CD4-positive, alpha-beta T cell treated with Interleukin-12 subunit alpha and Interleukin-12 subunit beta, for 1 hour (primary cell): ENCODE data around the gene GGA1.

Source experiments
- DNase-seq: peaks from one replicate; pipeline ENCODE4 v3.0.0-alpha.2; 2020

Gene GGA1

DNA sequence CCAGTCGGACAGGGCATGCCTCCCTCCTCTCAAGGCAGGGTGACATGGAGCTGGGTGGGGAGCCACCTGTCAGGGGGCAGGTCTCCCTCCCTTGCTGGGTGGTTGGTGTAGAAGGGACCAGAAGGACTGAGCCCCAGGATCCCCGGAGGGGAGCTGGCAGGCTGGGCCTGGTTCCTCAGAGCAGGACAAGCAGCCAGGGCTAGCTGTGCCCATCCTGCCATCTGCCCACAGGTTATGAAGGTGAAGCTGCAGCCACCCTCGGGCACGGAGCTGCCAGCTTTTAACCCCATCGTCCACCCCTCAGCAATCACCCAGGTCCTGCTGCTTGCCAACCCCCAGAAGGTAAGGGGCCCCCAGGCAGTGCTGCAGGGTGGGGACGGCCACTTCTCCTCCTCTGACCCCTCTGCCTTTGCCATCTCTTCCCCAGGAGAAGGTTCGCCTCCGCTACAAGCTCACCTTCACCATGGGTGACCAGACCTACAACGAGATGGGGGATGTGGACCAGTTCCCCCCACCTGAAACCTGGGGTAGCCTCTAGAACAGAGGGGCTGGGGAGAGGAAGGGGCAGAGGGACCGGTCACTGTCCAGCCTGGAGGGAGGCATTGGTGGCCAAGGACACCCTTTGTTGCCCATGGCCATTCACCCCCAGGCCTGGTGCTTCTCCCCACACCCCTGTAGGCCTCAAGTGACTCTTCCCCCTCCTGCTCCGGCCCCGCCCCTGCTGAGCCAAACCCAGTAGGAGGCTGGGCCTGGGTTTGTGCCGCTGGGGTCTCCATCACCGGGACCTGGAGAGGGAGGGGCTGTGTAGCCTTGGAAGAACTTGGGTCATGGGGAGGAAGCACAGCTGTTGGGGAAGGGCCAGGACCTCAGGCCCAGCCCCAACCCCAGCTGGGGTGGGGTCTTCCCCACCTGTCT lies 23.8 kb downstream of the GGA1 start:
- DNase-seq: no peak

DNA sequence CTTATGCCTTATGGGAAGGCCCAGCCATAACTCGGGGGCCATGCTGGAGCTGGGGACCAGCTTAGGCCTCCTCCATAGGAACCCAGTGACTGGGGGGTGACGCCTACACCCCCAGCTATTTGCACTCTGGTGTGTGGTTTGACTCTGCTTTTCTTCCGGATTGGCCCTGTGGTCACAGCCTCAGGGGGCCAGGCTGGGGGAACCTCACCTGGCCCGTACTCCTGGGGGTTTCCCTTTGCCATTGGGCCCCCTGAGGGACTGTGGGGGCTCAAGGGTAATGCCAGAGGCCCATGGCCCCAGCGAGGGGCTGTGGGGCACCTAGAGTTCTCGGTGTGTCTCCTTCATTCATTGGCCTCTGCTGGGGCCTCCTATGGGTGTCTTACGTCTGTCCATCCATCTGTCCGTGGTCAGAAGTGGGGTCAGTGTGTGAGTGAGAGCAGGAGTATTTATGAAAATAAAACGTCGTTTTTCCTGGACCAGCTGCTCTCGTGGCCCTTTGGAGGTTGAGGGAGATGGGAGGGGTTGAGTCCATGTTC lies 24.5 kb downstream of the GGA1 start:
- peak; percentile 68 for DNase-seq

DNA sequence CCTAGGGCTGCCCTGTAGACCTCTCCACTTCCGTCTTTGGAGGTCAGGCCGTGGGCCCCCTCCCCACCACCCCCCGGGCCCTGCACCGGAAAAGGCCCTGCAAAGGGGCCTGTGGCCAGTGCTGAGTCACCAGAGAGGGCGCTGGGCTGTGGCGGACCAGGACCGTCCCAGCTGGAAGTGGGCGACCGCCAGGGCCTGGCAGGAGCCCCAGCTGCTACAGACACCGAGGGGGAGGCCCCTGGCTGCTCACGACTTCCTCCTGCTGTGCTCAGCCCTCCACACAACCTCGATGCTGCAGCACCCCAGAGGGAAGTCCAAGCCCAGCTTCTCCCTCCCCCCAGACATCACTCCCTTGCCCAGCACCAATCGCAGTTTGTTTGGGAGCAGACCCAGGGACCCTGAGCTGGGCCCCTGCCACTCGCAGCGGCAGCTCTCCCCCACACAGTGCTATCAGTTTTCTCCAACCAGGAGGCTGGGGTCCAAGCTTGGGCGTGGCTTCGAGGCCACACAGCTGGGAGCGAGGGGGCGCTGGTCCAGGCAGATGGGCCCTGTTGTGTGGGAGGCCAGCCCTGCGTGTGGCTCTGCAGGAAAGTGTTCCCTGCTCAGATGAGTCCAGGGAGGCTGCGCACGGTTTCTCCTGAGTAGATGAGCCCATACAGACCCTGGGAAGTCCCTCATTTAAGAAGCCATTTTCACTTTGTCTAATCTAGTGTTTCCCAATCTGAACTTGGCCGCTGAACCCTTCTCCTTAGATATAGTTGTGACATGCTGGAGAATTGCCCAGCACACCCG lies 25.2 kb downstream of the GGA1 start:
- DNase-seq: peak; percentile 64

DNA sequence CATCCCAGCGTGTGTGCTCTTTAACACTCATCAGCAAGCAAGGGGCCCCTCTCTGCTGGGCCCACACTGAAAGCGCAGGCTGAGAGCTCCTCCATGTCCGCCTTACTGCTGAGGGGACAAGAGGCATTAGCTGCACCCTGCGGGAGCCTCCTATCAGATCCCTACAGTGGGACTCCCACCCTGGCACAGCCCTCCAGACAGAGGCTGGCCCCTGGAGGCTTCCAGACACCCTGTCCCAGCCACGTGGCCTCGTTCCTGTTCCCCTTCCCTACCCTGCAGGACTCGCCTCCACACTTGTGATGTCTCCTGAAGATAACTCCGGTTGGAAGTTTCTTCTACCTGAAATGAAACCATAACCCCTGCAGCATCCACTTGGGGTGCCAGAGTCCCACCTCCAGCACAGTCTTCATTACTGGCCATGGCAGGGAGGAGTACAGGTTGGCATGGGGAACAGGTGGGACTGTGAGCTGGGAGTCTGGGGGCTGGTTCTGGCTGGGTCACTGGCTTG lies 25.8 kb downstream of the GGA1 start:
- no peak for DNase-seq

DNA sequence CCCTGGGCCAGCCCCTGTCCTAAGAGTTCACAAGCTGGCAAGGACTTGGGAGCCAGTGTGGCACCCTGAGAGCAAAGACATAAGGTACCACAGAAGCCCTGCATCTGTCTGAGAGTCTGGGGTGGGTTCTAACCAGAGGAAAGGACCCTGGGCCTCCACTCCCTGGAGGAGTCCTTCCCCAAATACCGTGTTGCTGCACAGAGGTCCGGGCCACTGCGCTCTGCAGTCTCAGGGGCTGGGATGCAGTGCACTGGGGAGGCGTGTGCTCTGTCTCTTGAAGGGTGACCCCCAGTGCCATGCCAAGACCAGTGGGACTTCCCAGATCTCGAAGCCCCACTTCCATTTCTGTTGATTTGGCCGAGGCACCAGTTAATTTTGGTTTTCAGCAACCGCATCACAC lies 26.5 kb downstream of the GGA1 start:
- no peak for DNase-seq

DNA sequence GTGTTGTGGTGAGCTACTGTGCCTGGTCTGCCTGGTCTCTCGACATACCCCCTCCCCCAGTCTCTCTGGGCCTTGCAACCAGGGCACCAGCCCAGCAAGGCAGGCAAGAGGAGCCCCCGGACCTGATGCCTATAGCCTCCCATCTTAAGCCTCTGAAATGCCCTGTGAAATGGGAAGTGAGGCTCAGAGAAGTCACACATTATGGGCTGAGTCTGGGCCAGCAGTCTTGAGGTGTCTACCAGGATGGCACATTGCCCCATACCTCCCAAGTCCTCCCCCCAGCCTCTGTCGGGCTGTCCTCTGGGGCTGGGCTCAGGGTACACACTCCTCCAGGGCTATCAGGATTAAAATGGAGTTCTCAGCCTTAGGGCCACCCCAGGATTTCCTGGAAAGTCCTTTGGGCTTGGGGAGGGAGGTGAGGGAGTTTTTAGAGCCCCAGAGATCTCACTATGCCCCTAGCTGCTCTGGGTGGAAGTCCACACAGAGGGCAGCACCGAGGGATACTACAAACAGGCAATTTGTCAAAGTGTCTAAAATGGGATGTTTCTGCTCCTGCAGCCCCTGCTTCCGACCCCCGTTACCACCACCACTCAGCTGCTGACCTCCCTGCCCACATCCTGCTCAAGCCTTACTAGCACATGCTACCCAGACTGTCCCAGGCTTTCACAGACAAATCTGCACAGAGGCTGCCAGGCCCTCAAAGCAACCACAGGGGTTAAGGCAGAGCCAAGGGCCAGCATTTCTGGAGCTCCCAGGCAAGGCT lies 27.7 kb downstream of the GGA1 start:
- DNase-seq: no peak

DNA sequence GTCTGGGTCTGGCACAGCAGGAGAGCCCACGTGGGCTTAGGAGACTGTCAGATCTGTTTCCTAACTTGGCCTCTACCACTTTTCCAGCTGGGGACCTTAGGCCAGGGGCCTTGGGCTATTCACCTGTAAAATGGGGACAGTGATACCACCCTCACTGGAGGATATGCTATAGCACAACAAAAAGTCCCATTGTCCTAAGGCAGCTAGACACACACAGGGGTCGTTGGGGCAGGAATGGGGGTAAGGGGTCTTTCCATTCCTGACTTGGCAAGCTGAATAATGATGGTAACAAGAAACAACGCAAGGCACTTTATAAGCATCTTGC lies 28.3 kb downstream of the GGA1 start:
- no peak for DNase-seq

DNA sequence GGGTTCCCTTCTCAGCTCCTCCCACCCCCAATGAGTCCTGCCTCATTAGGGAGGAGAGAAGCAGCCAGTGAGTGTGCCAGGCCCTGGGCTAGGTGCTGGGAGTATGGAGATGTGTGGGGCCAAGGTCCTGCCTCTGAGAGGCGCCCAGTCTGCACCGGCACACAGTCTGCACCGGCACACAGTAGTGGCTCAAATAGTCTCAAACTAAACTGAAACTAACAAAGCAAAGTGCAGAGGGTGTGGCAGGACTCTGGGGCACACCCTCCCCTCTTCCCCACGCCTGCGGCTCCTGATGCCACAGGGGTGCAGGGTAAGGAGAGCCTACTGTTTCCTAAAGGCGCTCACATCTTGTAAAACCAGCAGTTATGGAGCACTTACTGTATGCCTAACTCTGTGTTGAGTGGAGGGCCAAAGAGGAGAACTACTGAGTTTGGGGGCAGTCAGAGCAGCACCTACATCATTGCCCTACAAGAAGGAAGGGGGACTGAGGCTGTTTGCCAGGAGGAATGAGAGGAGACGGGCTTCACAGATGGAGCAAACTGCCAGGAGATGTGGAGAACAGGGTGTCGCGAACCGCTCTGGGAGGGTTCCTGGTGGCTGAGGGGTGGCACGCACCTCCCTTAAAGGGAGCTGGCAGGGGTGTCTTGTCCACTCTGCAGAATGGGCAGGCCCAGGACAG lies 29.9 kb downstream of the GGA1 start:
- peak; percentile 46 for DNase-seq

DNA sequence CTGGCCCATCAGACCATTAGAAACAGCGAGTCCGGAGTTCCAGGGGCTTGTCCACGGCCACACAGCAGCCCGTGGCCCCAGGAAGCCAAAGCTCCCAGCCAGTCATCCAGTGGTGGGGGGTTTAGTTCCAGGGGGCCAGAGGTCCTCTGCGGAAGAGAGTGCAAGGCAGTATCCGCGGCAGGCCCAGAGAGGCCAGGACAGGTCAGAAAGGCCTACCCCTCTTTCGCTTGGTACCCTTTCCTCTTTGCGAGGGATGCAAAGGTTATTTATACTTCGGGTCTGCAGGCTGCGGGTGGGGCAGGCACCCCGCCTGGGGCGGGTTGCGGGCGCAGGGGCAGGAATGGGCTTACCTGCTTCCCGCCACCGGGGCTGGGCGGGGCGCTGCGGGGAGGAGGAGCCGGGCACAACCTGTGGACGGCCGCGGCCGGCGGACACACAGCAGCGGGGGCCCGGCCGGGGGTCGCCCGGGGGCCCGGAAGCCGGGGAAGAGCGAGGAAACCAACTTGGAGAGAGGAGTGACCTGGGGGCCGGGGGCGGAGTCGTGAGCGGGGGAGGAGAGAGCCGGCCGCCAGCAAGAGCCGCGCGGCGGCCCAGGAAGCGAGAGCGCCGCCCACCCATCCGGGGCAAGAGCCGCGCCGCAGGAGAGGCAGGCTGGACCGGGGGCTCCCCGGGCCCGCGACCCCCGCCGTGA lies 30.6 kb downstream of the GGA1 start, which contains the start of gene SH3BP1:
Gene SH3BP1 (plus strand): TSS at position 600 of the 691 bp plus-strand sequence. CDS start 119 bp downstream, outside the sequence.
- peak; percentile 57 for DNase-seq

DNA sequence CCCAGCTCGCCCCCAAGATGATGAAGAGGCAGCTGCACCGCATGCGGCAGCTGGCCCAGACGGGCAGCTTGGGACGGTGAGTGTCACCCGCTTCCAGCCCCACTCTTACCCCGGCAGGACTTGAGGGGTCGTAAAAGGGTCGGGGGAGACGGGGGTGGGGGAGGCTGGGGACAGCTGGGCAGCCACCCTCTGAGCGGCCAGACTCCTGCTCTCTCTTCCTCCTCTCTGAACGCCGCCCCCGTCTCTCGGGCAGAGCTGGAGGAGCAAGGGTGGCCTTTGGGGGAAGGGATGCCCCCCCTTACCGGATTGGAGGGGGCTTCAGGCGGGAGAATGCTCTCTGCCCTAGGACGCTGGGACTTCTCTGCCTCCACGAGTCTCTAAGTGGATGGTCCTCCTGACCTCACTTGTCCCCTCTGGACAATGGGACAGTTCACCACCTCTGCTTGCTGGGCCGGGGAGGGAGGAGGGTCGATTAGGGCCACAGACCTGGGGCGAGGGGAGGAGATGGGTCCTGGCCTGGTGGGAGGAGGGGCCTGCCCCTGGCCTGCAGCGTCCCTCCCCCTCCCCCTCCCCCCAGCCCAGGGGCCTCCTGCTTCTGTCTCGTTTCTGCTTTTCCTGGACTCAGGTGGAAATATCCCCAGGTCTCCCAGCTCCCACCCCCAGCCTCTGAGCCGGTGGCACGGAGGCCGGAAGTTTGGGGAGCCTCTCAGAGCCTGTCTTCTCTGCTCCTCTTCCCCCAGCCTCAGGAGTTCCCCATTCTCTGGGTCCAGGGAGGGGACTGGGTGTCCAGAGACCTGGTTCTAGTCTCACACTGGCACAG lies 31.3 kb downstream of the GGA1 start:
- DNase-seq: no peak

DNA sequence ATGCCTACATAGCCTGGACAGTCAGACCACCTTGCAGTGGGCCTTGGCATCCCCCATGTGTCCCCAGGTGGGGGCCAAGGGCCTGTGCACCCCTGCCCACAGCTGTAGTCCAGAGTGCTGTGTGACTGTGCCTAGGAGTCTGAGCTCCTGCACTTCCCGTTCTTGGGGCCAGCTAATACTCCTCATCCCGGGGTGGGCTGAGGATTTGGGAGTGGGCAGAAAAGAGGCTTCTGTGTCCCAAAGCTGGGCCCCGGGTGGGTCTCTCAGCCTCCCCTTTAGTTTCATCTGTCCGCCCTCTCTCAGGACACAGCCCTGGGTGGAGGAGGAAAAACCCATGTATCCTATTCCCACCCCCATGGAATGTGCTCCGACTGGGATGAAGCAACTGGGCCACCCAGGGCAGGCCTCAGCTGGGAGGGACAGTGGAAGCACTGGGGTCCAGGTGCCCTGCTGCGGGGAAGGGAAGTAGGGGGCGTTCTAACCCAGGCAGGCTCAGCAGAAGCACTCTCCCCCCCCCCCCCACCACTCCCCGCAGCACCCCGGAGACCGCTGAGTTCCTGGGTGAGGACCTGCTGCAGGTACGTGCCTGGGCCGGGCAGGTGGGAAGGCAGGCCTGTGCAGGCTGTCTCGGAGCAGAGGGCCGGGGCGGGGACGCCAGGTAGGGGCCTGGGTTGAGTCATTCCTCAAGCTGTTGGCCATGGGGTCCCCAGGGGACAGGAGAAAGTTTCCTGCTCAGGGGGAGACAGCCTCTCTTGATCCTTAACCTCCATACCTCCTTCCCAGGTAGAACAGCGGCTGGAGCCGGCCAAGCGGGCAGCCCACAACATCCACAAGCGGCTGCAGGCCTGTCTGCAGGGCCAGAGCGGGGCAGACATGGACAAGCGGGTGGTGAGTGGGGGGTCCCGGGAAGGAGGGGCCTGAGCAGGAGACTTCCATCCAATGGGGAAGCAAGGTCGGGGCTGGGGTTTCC lies 32.2 kb downstream of the GGA1 start:
- DNase-seq: no peak

DNA sequence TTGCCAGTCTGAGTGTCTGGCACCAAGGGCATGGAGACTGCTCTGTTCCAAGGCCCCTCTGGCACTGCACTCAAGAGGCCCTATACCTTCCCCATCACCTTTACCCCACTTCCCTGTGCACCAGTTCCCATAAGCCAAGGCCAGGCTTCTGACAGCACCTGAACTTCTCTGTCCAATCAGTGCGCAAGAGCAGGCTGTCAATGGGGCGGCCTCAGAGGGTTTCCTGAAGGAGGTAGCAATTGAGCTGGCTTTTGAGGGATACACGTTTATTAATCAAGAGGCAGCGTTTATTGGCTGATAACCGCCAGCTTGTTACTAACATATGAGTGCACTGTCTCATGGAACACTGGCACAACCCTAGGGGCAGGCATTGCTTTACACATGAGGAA lies 32.9 kb downstream of the GGA1 start:
- DNase-seq: no peak

DNA sequence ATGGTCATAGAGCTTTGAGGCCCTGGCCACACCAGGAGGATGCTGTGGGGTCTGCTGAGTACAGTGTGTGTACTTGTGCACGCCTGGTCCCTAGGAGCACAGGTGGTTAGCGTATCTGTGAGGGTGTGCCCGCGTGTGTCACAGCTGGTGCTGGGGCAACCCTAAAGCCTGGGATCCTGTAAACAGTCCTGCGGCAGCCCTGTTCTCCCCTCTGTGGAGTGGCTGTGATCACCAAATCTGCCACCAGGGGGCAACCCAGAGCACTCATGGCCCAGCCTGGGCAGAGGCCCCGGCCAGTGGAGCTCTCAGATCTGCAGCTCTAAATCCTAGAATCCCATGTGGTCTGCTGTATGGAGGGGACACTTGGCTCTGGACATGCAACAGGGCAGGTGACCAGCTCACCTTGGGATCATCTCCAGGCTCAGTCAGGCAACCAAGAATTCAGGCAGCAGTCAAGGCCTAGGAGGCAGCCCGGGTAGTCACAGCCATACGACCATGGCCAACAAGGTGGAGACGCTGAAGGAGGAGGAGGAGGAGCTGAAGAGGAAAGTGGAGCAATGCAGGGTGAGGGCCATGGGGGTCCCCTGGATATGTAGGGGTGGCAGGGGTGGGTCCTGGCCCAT lies 34.7 kb downstream of the GGA1 start:
- peak; percentile 86 for DNase-seq

DNA sequence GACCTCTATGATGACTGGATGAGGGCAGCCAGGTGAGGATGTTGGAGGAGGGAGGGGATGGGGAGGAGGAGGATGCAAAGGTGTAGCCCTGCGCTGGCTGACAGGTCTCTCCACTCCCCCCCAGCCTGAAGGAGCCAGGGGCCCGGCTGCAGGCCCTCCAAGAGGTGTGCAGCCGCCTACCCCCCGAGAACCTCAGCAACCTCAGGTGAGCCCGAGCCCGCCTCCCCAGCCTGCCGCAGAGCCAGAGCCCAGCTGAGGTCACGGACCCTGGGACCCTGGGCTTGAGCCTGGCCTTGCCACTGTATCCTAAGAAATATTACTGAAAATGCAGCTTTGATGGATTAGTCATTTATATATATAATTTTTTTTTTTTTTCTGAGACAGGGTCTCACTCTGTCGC lies 38.7 kb downstream of the GGA1 start:
- no peak for DNase-seq

DNA sequence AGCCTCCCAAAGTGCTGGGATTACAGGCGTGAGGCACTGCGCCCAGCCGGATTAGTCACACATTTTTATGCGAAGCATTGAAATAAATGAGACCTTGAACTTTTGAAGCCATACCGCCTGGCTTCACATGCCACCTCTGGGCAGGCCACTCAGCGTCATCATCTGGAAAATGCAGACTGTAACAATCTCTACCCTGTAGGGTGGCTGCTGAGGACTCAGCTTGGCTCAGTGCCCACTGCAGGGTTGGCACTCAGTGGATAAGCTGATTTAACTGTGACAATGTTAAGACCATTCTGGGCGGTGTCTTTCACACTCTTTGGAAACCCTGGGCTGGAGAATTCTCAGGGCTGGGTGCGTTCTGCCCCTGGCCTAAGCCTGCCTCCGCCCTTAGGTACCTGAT lies 39.3 kb downstream of the GGA1 start:
- no peak for DNase-seq

DNA sequence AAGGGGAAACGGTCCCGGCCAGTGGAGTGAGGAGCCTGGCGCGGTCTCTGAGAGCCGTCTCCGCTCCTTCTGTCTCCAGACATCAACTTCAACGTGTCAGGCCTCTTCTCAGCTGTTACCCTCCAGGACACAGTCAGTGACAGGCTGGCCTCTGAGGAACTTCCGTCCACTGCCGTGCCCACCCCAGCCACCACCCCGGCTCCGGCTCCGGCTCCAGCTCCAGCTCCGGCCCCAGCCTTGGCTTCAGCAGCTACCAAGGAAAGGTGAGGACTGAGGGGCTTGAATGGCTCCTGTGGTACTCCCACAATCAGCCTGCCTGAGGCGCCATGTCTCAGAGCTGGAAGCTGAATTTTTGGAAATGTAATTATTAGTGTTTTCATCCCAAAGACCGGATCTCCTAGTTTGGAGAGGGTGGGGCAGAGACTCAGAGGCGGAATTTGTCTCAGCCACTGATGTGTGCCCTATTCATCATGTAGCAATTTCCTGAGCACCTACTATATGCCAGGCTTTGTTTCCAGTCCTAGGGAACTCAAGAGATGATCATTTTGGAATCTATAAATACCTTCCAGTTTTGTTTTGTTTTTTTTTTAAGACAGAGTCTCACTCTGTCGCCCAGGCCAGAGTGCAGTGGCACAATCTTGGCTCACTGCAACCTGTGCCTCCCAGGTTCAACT lies 42.0 kb downstream of the GGA1 start:
- no peak for DNase-seq

DNA sequence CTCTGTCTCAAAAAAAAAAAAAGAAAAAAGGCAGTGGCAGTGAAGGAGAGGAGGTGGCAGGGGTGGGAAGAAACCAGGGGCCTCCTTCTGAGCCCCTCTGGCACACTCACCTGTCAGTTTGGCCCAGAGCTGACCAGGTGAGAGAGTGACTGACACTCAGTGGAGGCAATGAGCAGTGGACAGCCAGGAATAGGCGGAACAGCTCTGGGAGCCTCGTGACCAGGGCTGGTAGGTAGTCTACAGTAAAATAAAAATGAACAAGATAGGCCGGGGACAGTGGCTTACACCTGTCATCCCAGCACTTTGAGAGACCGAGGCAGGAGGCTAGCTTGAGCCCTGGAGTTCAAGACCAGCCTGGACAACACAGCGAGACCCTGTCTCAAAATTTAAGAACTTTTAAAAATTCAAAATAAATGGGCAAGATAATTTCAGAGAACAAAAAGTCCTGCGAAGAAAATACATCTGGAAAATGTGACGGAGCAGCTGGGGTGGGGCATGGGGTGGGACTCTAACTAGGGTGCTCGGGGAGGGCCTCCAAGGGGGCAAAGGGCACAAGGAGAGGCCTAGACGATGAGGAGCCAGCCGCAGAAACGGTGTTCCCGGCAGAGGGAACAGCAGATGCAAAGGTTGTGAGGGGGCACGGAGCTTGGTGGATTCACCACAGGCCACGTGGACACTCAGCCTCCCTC lies 46.1 kb downstream of the GGA1 start:
- DNase-seq: no peak

DNA sequence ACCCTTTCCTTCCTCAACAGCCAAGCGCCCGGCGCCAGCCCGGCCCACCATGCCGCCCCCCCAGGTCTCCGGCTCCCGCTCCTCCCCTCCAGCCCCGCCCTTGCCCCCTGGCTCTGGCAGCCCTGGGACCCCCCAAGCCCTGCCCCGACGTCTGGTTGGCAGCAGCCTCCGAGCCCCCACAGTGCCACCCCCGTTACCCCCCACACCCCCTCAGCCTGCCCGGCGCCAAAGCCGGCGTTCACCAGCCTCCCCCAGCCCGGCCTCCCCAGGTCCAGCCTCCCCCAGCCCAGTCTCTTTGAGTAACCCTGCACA lies 46.6 kb downstream of the GGA1 start:
- no peak for DNase-seq
